HG03354 (cell line): Measurements from ENCODE around the gene STXBP6.
"Not testable (repeated sequence)": the region's sequence is repeated elsewhere in the genome, so short reads cannot be mapped to it uniquely, and the experiment has no call there.

Experiments used
- ATAC-seq: cut with Tn5 transposase; IDR thresholded peaks from one replicate; pipeline ENCODE4 v1.9.1; 2021; ENCODE audit warnings: mild to moderate bottlenecking; ENCODE audit not compliant: unreplicated experiment, poor library complexity, severe bottlenecking

STXBP6 gene

GRCh38 chr14:24789378-24789884, 260.5 kb downstream of the STXBP6 start:
- no peak for ATAC-seq

- ATAC-seq: no peak
Observed at GRCh38 chr14:24785698-24786097, 264.2 kb downstream of the STXBP6 start.

- ATAC-seq: no peak
Observed at GRCh38 chr14:24784981-24785380, 265.0 kb downstream of the STXBP6 start.

GRCh38 chr14:24783791-24784190, 266.2 kb downstream of the STXBP6 start:
- no peak for ATAC-seq

GRCh38 chr14:24780281-24780680, 269.7 kb downstream of the STXBP6 start:
- no peak for ATAC-seq

- no peak for ATAC-seq
Observed at GRCh38 chr14:24777678-24778077, 272.3 kb downstream of the STXBP6 start.

GRCh38 chr14:24775950-24776349, 274.0 kb downstream of the STXBP6 start:
- no peak for ATAC-seq

DNA sequence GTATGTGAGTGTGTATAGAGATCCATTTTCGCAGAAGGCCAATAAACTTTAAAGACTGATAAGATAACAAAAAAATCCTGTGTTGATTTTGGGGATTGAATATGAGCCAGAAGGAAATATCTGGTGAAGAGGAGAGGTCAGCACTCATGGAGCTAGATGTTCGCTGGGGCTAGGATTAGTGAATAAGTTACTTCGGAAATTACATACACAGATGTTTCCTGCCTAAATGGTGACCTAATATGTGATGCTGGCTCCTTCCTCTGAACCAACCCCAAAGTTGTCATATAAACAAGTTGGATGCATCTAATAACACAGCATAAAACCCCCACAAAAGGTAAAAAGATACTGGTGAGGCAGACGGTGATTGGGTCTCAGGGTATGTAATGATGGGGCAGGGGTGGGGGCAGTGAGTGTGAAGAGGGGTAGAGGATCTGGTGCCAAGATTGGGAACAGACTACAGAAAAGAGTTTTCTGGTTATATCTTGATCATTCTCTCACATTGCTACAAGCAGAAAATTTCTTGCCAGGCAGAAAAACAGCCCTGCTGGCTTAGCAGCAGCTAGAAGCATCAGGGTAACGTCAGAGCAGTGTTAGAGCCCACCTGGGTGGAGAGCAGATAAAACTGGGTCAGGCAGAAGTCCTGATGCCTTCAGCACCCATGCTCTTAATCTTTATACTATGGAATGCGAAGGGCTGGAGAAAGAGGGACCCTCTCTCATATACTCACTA, 275.6 kb downstream of the STXBP6 start:
- ATAC-seq: no peak

- ATAC-seq: not testable (repeated sequence)
Observed at GRCh38 chr14:24773564-24773963, 276.4 kb downstream of the STXBP6 start.

DNA sequence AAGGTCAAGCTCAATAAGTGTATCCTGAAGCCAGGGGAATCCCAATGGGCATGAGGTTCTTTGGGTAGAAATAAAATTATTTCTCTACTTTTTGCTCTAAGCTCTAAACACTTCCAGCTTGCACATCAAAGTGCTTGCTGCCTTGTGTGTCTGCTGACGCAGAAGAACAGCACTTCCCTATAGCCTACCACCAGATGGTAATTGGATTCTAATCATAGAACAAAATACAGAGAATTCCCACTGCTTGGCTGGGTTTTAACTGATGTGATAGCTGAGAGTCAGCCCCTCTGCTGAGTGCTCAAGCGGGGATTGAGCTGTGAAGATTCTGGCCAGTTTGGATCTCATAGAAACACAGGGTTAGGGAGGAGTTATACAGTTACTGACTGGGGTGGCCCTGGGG, 283.5 kb downstream of the STXBP6 start:
- ATAC-seq: no peak

- no peak for ATAC-seq
Observed at GRCh38 chr14:24761141-24761540, 288.8 kb downstream of the STXBP6 start.
